Activated CD8-positive, alpha-beta memory T cell treated with anti-CD3 and anti-CD28 coated beads for 24 hours (primary cell): ENCODE measurements around the gene AKAP13.
"Not testable (repeated sequence)": the region's sequence is repeated elsewhere in the genome, so short reads cannot be mapped to it uniquely, and the experiment has no call there.

ENCODE experiments used
- DNase-seq: peaks from one replicate; pipeline ENCODE4 v3.0.0-alpha.2; 2020

AKAP13 gene

GRCh38 chr15:85504749-85505676, 124.6 kb downstream of the AKAP13 start:
- no peak for DNase-seq

- no peak for DNase-seq
These were observed 126.7 kb downstream of the AKAP13 start for GRCh38 chr15:85507114-85507513.

DNA sequence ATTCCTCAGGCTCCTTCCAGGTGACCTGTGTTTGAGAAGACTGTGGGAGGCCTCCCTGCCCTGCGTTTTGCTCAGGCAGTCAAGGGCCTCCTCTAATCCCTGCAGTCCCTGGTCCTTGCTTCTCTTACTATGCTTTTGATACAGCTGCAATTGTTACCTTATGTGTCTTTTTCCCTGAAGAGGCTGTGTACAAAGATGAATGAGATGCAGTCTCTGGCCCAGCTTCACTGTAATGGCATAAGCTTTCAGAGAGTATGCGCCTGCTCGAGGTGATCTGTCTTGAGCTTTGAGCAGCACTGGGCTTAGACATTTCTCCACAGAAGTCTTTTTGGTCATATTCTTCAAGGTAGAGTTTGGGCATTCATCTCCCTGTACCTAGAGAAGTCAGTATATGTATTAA, 129.6 kb downstream of the AKAP13 start:
- no peak for DNase-seq

GRCh38 chr15:85514413-85514812, 134.0 kb downstream of the AKAP13 start:
- no peak for DNase-seq

DNA sequence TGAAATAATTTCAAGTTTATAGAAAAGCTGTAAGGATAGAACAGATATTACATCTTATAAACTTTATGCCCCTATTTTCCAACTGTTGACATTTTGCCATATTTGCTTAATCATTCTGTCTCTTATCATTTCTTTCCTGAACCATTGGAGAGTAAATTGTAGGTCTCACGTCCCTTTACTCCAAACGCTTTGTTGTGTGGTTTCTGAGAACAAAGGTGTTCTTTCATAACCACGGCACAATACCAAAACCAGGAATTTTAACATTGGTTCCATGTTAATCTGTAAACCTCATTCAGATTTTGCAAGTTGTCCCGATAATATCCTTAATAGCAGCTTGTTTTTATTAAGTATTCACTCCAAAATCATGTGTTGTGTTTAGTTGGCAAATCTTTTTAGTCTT, 134.8 kb downstream of the AKAP13 start:
- DNase-seq: no peak

DNA sequence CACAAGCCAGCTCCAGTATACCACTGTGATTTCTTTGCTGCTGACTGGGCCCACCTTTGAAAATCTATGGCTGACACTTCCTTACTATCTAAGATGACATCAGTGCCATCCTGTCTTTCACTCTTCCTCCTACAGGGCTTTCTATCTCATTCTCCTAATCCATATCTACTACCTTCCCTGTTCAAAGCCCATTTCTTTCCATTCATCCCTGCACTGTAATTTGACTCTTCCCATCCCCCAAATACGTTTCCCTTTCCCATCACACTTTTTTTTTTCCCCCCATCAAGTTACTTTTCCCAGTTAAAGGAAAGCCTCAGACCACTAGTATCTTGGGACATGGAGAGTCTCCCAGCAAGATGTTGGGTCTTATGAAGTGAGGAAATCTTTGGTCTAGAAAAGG, 136.7 kb downstream of the AKAP13 start:
- DNase-seq: no peak

DNA sequence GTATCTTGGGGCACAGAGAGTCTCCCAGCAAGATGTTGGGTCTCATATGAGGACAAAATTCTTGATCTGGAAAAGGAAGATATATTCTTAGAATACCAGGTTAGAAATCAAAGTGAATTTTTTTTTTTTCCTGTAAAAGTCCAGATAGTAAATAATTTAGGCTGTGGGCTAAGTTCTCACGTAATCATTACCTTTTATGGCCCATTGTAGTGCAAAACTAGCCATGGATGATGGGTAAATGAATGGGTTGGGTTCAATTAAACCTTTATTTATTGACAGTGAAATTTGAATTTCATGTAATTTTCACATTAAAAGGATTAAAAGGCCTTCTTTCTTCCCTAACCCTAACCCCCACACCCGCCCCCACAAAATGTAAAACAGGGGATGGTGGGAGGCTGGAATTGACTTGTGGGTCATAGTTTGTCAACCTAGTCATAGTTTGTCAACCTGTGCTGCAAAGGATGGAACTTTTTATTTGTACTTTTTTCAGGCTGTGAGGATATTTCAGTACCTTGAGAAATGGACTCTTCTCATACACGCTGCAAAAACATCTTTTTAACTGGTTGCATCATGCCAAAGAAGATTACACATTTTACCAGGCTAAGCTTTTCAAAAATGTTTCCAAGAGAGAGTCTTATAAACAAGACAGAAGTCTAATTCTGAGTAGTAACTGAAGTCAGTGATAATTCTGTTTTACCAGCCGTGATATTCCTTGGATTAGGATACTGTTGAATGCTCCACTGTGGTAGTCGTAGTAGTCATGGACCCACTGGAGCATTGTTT, 138.8 kb downstream of the AKAP13 start:
- DNase-seq: no peak

DNA sequence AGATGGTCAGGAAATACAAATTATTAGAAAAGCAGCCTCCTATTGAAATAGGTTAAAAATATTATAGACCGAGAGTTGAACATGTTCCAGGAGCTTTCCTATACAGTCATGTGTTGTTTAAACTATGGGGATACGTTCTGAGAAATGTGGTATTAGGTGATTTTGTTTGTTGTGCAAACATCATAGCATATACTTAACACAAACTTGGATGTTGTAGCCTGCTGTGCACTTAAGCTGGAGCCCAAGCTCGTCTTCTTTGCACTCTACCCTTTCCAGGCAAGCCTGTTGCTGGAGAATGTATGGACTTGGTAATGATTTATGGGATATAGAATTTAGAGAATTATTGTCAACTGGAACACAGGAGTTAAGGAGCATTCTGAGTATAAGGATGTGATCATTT, 140.2 kb downstream of the AKAP13 start:
- no peak for DNase-seq

- DNase-seq: no peak
These were observed 143.1 kb downstream of the AKAP13 start for GRCh38 chr15:85523530-85523929.

DNA sequence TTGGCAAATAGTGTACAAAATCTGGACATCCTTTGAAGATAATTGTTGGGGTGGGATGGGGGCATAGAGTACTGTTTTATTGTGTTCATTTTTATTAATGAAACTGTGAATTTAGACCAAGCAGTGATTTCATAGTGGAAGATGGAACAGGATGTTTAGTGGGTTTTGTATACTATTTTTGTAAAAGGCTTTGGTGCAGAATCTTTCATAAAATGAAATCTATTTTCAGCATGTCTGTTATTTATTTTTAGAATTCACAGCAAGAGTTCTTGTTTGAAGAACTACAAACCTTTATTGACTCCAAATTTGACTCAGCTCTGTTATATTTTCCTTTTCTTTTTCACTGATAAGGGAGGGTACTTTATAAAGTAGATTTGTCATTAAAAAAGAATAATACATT, 145.4 kb downstream of the AKAP13 start:
- DNase-seq: no peak

- no peak for DNase-seq
These were observed 147.5 kb downstream of the AKAP13 start for GRCh38 chr15:85527895-85528294.

GRCh38 chr15:85530079-85530478, 149.7 kb downstream of the AKAP13 start:
- DNase-seq: no peak

GRCh38 chr15:85531083-85531482, 150.7 kb downstream of the AKAP13 start:
- no peak for DNase-seq

- DNase-seq: no peak
These were observed 152.3 kb downstream of the AKAP13 start for GRCh38 chr15:85532689-85533088.

DNA sequence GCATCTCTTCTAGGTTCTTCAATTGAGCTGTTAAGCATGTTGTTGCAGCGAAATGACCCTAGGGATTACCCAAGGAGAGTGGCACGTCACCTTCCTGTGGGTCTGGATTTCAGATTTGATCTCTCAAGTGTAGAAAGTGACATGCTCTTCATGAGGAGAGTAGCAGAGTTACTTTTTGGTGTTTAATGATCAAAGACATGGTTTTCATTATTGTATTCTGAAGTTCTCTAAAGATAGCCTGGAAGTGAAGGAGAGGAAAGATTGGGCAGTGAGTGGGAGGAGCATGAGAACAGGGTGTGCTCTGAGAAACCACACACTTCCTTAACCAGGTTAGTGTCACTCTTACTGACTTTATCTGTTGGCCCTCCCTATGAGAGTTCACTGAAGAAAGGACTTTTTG, 153.6 kb downstream of the AKAP13 start:
- DNase-seq: no peak

- not testable (repeated sequence) for DNase-seq
These were observed 155.3 kb downstream of the AKAP13 start for GRCh38 chr15:85535533-85536330.

DNA sequence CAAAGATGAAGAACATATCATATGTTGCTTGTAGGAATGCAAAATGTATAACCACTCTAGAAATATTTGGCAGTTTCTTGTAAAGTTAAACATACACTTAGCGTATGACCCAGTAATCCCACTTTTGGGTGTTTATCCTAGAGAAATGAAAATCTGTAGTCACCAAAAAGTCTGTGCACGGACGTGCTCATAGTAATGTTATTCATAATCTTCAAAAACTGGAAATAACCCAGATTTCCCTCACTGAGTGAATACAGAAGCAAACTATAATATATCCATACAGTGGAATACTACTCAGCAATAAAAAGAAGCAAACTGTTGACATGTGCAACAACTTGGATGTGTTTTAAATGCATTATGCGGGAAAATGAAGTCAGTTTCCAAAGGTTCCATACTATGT, 155.9 kb downstream of the AKAP13 start:
- no peak for DNase-seq

DNA sequence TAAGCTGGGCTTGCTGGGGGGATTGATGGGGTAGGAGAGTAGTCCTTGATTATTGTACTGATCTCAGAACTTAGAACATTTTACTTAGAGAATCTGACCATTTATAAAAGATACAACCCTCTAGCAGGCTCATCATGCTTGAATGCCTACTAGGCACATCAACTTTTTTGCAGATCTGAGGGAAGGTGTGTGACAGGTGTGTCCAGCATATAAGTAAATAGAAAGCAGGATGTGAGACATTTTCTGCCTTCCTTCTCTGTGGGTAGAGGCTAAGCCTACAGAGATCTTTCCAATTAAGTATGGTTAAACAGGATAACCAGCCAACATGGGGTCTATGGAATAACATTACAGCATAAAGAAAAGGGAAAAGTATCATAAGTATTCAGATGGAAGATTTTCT, 159.1 kb downstream of the AKAP13 start:
- no peak for DNase-seq

DNA sequence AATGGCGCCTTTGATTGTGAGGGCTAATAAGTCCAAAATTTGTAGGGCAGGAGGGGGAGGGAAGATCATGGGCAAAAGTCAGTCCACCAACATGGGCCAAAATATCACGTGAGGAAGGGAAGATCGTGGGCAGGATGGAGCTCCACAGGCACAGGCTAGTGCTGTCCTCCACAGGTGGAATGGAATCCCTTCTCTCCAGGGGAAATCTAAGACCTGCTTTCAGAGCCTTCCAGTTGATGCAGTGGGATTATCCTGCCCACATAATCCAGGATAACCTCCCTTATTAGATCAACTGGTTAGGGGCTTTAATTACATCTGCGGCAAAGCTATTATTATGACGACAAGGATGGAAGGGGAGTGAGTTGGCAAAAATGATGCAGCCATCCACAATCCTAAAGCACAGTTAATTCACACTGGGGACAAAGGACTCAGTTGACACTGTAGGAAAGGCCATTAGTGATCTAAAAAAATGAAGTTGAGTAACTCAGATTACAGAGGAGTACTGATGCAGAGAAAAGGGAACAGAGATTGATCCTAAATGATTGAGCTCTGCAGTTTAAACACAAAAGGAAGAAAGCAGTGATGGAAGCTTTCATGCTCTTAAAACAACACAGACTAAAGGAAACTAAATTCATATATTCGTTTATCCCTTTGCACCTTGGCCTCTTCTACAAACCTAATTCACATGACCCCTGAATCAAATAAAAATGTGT, 159.8 kb downstream of the AKAP13 start:
- no peak for DNase-seq

GRCh38 chr15:85541744-85542143, 161.3 kb downstream of the AKAP13 start:
- no peak for DNase-seq

GRCh38 chr15:85542488-85542887, 162.1 kb downstream of the AKAP13 start:
- no peak for DNase-seq

GRCh38 chr15:85542895-85543331, 162.5 kb downstream of the AKAP13 start:
- no peak for DNase-seq
